GM21576 (cell line): ENCODE measurements around the gene PCDHB4.
"Not testable (repeated sequence)": the region's sequence is repeated elsewhere in the genome, so short reads cannot be mapped to it uniquely, and the experiment has no call there.

Experiments
- ATAC-seq: cut with Tn5 transposase; IDR thresholded peaks from one replicate; pipeline ENCODE4 v1.9.1; 2021; ENCODE audit warnings: mild to moderate bottlenecking, moderate library complexity; ENCODE audit not compliant: unreplicated experiment

The PCDHB4 gene

DNA sequence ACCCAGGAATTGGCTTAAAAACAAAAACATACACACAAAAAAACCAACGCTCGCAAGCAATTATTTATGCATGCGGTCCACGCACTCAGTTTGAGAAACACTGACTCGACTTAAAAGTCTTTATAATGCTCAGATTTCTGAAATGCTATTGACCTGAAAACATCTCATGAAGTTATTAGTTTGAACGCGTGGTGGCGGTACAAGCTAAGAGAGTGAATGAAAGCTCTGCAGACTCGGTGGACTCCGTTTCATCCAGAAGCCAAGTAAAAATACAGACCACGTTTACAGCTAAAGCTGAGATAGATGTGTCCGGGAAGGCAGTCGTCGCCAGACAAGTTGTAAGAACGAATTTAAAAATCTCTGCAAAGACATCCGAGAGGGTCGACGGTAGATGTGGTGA is 28.2 kb downstream of the PCDHB4 start, which contains the start of gene PCDHB6:
Gene PCDHB6, plus strand, starts transcription at position 246 of the 400 bp plus-strand sequence. CDS start 201 bp downstream, outside the sequence.
- ATAC-seq: no peak

DNA sequence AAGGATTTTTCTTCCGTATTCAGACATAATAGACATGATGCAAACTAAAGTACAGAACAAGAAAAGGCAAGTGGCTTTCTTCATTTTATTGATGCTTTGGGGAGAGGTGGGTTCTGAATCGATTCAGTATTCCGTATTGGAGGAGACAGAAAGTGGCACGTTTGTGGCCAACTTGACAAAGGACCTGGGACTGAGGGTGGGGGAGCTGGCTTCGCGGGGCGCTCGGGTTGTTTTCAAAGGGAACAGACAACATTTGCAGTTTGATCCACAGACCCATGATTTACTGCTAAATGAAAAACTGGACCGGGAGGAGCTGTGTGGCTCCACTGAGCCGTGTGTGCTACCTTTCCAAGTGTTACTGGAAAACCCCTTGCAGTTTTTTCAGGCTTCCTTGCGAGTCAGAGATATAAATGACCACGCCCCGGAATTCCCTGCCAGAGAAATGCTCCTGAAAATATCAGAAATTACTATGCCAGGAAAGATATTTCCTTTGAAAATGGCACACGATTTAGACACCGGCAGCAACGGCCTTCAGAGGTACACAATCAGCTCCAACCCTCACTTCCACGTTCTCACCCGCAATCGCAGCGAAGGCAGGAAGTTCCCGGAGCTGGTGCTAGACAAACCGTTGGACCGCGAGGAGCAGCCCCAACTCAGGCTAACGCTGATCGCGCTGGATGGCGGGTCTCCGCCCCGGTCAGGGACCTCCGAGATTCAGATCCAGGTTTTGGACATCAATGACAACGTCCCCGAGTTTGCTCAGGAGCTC is 28.8 kb downstream of the PCDHB4 start:
- no peak for ATAC-seq

- no peak for ATAC-seq
Measured at GRCh38 chr5:141150993-141151325, 29.3 kb downstream of the PCDHB4 start.

DNA sequence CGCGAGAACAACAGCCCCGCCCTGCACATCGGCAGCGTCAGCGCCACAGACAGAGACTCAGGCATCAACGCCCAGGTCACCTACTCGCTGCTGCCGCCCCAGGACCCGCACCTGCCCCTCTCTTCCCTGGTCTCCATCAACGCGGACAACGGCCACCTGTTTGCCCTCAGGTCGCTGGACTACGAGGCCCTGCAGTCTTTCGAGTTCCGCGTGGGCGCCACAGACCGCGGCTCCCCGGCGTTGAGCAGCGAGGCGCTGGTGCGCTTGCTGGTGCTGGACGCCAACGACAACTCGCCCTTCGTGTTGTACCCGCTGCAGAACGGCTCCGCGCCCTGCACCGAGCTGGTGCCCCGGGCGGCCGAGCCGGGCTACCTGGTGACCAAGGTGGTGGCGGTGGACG is 30.0 kb downstream of the PCDHB4 start:
- not testable (repeated sequence) for ATAC-seq

DNA sequence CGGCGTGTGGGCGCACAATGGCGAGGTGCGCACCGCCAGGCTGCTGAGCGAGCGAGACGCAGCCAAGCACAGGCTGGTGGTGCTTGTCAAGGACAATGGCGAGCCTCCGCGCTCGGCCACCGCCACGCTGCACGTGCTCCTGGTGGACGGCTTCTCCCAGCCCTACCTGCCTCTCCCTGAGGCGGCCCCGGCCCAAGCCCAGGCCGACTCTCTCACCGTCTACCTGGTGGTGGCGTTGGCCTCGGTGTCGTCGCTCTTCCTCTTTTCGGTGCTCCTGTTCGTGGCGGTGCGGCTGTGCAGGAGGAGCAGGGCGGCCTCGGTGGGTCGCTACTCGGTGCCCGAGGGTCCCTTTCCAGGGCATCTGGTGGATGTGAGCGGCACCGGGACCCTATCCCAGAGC is 30.5 kb downstream of the PCDHB4 start:
- not testable (repeated sequence) for ATAC-seq

DNA sequence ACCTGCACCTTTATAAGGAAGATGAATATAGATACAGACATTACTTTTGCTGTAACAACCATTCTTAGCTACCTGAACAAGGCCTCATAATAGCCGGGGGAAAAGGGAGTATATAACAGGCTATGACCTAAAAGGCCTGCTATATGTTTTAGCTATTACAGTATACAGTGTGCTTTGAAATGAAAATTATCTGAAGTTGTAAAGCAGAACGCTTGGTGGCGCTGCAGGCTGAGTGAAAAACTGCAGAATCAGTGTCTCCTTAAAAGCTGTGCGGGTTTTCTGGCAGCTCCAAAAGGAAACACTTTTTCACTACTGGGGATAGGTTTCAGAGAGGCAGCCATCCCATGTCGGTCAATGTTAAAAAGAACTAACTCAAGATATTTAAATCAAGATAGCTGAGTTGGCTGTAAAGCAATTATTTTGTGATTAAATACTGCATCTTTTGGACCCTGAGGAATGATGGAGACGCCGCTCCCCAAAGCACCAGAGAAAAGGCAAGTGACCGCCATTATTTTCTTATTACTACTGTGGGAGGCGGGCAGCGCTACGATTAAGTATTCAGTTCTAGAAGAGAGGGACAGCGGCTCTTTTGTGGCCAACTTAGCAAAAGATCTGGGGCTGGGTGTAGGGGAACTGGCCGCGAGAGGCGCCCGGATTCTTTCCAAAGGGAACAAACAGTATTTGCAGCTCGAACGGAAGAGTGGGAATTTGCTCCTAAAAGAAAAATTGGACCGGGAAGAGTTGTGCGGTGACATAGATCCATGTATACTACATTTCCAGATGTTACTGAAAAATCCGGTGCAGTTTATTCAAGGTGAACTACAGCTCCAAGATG is 34.1 kb downstream of the PCDHB4 start:
- no peak for ATAC-seq

DNA sequence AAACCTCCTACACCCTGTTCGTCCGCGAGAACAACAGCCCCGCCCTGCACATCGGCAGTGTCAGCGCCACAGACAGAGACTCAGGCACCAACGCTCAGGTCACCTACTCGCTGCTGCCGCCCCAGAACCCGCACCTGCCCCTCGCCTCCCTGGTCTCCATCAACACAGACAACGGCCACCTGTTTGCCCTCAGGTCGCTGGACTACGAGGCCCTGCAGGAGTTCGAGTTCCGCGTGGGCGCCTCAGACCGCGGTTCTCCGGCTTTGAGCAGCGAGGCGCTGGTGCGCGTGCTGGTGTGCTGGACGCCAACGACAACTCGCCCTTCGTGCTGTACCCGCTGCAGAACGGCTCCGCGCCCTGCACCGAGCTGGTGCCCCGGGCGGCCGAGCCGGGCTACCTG is 35.7 kb downstream of the PCDHB4 start:
- not testable (repeated sequence) for ATAC-seq

GRCh38 chr5:141157901-141158300 is 36.3 kb downstream of the PCDHB4 start:
- ATAC-seq: not testable (repeated sequence)

- ATAC-seq: no peak
Measured at GRCh38 chr5:141172381-141173204, 51.0 kb downstream of the PCDHB4 start, which contains the start of gene PCDHB7. Gene PCDHB7, plus strand, starts transcription at chr5:141172644. Its CDS starts 192 bp downstream, at chr5:141172836.

DNA sequence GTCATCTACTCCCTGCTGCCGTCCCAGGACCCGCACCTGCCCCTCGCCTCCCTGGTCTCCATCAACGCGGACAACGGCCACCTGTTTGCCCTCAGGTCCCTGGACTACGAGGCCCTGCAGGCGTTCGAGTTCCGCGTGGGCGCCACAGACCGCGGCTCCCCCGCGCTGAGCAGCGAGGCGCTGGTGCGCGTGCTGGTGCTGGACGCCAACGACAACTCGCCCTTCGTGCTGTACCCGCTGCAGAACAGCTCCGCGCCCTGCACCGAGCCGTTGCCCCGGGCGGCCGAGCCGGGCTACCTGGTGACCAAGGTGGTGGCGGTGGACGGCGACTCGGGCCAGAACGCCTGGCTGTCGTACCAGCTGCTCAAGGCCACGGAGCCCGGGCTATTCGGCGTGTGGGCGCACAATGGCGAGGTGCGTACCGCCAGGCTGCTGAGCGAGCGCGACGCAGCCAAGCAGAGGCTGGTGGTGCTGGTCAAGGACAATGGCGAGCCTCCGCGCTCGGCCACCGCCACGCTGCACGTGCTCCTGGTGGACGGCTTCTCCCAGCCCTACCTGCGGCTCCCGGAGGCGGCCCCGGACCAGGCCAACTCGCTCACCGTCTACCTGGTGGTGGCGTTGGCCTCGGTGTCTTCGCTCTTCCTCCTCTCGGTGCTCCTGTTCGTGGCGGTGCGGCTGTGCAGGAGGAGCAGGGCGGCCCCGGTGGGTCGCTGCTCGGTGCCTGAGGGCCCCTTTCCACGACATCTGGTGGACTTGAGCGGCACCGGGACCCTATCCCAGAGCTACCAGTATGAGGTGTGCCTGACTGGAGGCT is 52.9 kb downstream of the PCDHB4 start:
- ATAC-seq: not testable (repeated sequence)
